Sciatic nerve (tissue), 1 donor: ENCODE data around the gene FOXR1. TPM values are rescaled to one million over a fixed set of nuclear protein-coding genes. Genes with fewer than 3 reads are reported as not detected.

Experiments used
- microRNA-seq: library from miRNA; unstranded; fragments of <30 nt; microRNA quantifications from one replicate; pipeline ENCODE4 v1.2.0, GENCODE V29; 2020
- total RNA-seq: library from RNA; stranded (reverse); fragmentation: NEBNext Ultra II Directional; extraction: Animal tissue kit (Norgen Biotek cat#: 25700); gene quantifications from one replicate; pipeline ENCODE4 v1.2.1, GENCODE V29; 2021
- donor health status: DM: no; HTN: no; CAD: no.

Gene FOXR1
- total RNA-seq, 1 donor from 2014 or later = not detected

Small RNA genes lying within 50 kb of the gene (microRNA-seq; reads per million reads assigned to microRNA genes)
- 1.8 reads per million for gene MIR3656

Other genes starting within 250 kb of the FOXR1 start
- gene DDX6, start 180.6 kb upstream of the FOXR1 start, total RNA-seq = 159 TPM
- 0.18 TPM for gene CXCR5, start 87.9 kb upstream of the FOXR1 start, total RNA-seq
- 53.6 TPM for gene BCL9L, start 45.8 kb upstream of the FOXR1 start, total RNA-seq
- not detected for gene UPK2, start 15.5 kb upstream of the FOXR1 start, total RNA-seq
- gene CENATAC, start 26.4 kb downstream of the FOXR1 start, total RNA-seq = 57.0 TPM
- gene RPS25, start 46.6 kb downstream of the FOXR1 start, total RNA-seq = 815 TPM
- gene TRAPPC4, start 47.0 kb downstream of the FOXR1 start, total RNA-seq = 61.9 TPM
- 14.8 TPM for gene SLC37A4, start 59.1 kb downstream of the FOXR1 start, total RNA-seq
- gene HYOU1, start 85.4 kb downstream of the FOXR1 start, total RNA-seq = 107 TPM
- gene VPS11, start 96.1 kb downstream of the FOXR1 start, total RNA-seq = 37.2 TPM
- gene HMBS, start 113.1 kb downstream of the FOXR1 start, total RNA-seq = 10.7 TPM
- gene DPAGT1, start 130.1 kb downstream of the FOXR1 start, total RNA-seq = 28.9 TPM
- gene C2CD2L, start 135.6 kb downstream of the FOXR1 start, total RNA-seq = 12.1 TPM
- gene HINFP, start 149.8 kb downstream of the FOXR1 start, total RNA-seq = 30.4 TPM
- gene ABCG4, start 177.3 kb downstream of the FOXR1 start, total RNA-seq = not detected
- 13.9 TPM for gene NLRX1, start 197.0 kb downstream of the FOXR1 start, total RNA-seq
- 0.62 TPM for gene NHERF4, start 213.7 kb downstream of the FOXR1 start, total RNA-seq
- gene CBL, start 234.6 kb downstream of the FOXR1 start, total RNA-seq = 31.1 TPM